ENCODE data around the gene FOXK2.

FOXK2 gene

GRCh38 chr17:82589851-82590180 is 70.3 kb downstream of the FOXK2 start:
- DNase-seq (ENCODE audit: low read depth in 2 of 2) = no peak

- DNase-seq (ENCODE audit: low read depth in 2 of 2) = no peak
Observed at GRCh38 chr17:82590216-82590615, 70.7 kb downstream of the FOXK2 start.

GRCh38 chr17:82590881-82591539 is 71.5 kb downstream of the FOXK2 start:
- DNase-seq (ENCODE audit: low read depth in 2 of 2) = no peak

GRCh38 chr17:82592289-82592766 is 72.8 kb downstream of the FOXK2 start:
- no peak for DNase-seq (ENCODE audit: low read depth in 2 of 2)

- no peak for DNase-seq (ENCODE audit: low read depth in 2 of 2)
Observed at GRCh38 chr17:82592767-82593589, 73.4 kb downstream of the FOXK2 start.

GRCh38 chr17:82593590-82594087 is 74.1 kb downstream of the FOXK2 start:
- DNase-seq (ENCODE audit: low read depth in 2 of 2) = no peak

GRCh38 chr17:82594571-82594970 is 75.0 kb downstream of the FOXK2 start:
- DNase-seq (ENCODE audit: low read depth in 2 of 2) = no peak

- DNase-seq (ENCODE audit: low read depth in 2 of 2) = no peak
Observed at GRCh38 chr17:82595893-82596292, 76.4 kb downstream of the FOXK2 start.

- DNase-seq (ENCODE audit: low read depth in 2 of 2) = no peak
Observed at GRCh38 chr17:82596296-82596695, 76.8 kb downstream of the FOXK2 start.

- no peak for DNase-seq (ENCODE audit: low read depth in 2 of 2)
Observed at GRCh38 chr17:82596837-82597672, 77.5 kb downstream of the FOXK2 start.

- DNase-seq (ENCODE audit: low read depth in 2 of 2) = no peak
Observed at GRCh38 chr17:82598256-82599119, 79.0 kb downstream of the FOXK2 start.

GRCh38 chr17:82599674-82600661 is 80.4 kb downstream of the FOXK2 start:
- DNase-seq (ENCODE audit: low read depth in 2 of 2) = no peak

GRCh38 chr17:82600731-82601446 is 81.4 kb downstream of the FOXK2 start:
- DNase-seq (ENCODE audit: low read depth in 2 of 2) = no peak

GRCh38 chr17:82601447-82602000 is 82.0 kb downstream of the FOXK2 start:
- DNase-seq (ENCODE audit: low read depth in 2 of 2) = no peak

- no peak for DNase-seq (ENCODE audit: low read depth in 2 of 2)
Observed at GRCh38 chr17:82602487-82602886, 83.0 kb downstream of the FOXK2 start.

GRCh38 chr17:82602986-82603710 is 83.6 kb downstream of the FOXK2 start:
- DNase-seq (ENCODE audit: low read depth in 2 of 2) = no peak

- DNase-seq (ENCODE audit: low read depth in 2 of 2) = no peak
Observed at GRCh38 chr17:82603981-82604448, 84.5 kb downstream of the FOXK2 start.

GRCh38 chr17:82604532-82604931 is 85.0 kb downstream of the FOXK2 start:
- no peak for DNase-seq (ENCODE audit: low read depth in 2 of 2)
